Cardiac septum (tissue), 1 donor: ENCODE measurements around the gene THAP3. TPM values are rescaled to one million over a fixed set of nuclear protein-coding genes. Genes with fewer than 3 reads are reported as not detected.

Source experiments
- DNase-seq: peaks from one replicate; pipeline ENCODE4 v3.0.0-alpha.2; 2020; ENCODE audit warnings: low spot score
- intact Hi-C: fragments of 100-400 bp; cut with DNase I; formaldehyde crosslinking; loops from one replicate; pipeline ENCODE4 v1.14.0; 2022
- long read RNA-seq: library from polyadenylated mRNA; unstranded; transcript quantifications from one replicate; pipeline ENCODE4 v2.0.0, GENCODE V29; 2021
- total RNA-seq: library from RNA; stranded (reverse); fragmentation: NEBNext Ultra II Directional; extraction: Animal tissue kit (Norgen Biotek cat#: 25700); gene quantifications from one replicate; pipeline ENCODE4 v1.2.1, GENCODE V29; 2021
- donor health status: DM: no; HTN: no; CAD: no.

The THAP3 gene
- 8.8 TPM for total RNA-seq
- long read RNA-seq, transcript THAP3-202 (5 exons, 1,046 nt), result major isoform, 5 of 25 reads
- long read RNA-seq, partial matches to known transcripts, result 12 of 25 reads
- long read RNA-seq, other reads (novel, unspliced or antisense), result 8 of 25 reads

- DNase-seq, result peak; percentile 95
- intact Hi-C loops, result loop anchor here (2.0 to 5.0 kb wide), 4 partner anchors 24 to 77 kb away; partner anchors contain the start of genes DNAJC11, NOL9, TAS1R1 and ZBTB48
Measured at GRCh38 chr1:6624710-6625583, at the start of gene THAP3. TSS of gene THAP3 (plus strand) at chr1:6624868. CDS start at chr1:6625219, 351 bp downstream.

GRCh38 chr1:6577831-6578525 is 46.7 kb upstream of the THAP3 start:
- intact Hi-C loops, result loop anchor here (2.0 kb wide), 2 partner anchors 23 to 47 kb away; partner anchors contain the start of genes NOL9, TAS1R1 and THAP3
- no peak for DNase-seq

GRCh38 chr1:6578624-6579373 is 45.9 kb upstream of the THAP3 start:
- DNase-seq, result no peak
- intact Hi-C loops, result loop anchor here (2.0 kb wide), 2 partner anchors 24 to 46 kb away; partner anchors contain the start of genes NOL9, TAS1R1 and THAP3

- intact Hi-C loops, result loop anchor here (1.0 to 2.0 kb wide), 3 partner anchors 19 to 45 kb away; partner anchors contain the start of genes NOL9, TAS1R1 and THAP3
- peak; percentile 100 for DNase-seq
Measured at GRCh38 chr1:6579374-6580118, 45.1 kb upstream of the THAP3 start, which contains the start of gene ZBTB48. TSS of gene ZBTB48 (plus strand) at chr1:6579994. CDS start at chr1:6580610, 616 bp downstream.

- intact Hi-C loops, result loop anchor here (1.0 kb wide), 1 partner anchor 18 kb away; no protein-coding TSS in a partner anchor
Measured at GRCh38 chr1:6580119-6580592, 44.5 kb upstream of the THAP3 start.

GRCh38 chr1:6580593-6581409 is 43.9 kb upstream of the THAP3 start:
- no peak for DNase-seq
- intact Hi-C loops, result loop anchor here (1.0 kb wide), 2 partner anchors 18 to 34 kb away; no protein-coding TSS in a partner anchor

More at GRCh38 chr1:6580119-6580592, 44.5 kb upstream of the THAP3 start:
- no peak for DNase-seq

GRCh38 chr1:6581561-6582305 is 42.9 kb upstream of the THAP3 start:
- intact Hi-C loops, result loop anchor here (1.0 kb wide), 1 partner anchor 34 kb away; no protein-coding TSS in a partner anchor
- DNase-seq, result peak; percentile 78

- intact Hi-C loops, result no loop called here
- no peak for DNase-seq
Measured at GRCh38 chr1:6582370-6582769, 42.3 kb upstream of the THAP3 start.

GRCh38 chr1:6584126-6585080 is 40.3 kb upstream of the THAP3 start:
- intact Hi-C loops, result no loop called here
- no peak for DNase-seq

GRCh38 chr1:6585081-6585722 is 39.5 kb upstream of the THAP3 start:
- no peak for DNase-seq
- intact Hi-C loops, result no loop called here

GRCh38 chr1:6585841-6586240 is 38.8 kb upstream of the THAP3 start:
- intact Hi-C loops, result no loop called here
- no peak for DNase-seq

- intact Hi-C loops, result no loop called here
- no peak for DNase-seq
Measured at GRCh38 chr1:6586404-6586816, 38.3 kb upstream of the THAP3 start.

GRCh38 chr1:6587261-6588005 is 37.2 kb upstream of the THAP3 start:
- DNase-seq, result peak; percentile 89
- intact Hi-C loops, result no loop called here

GRCh38 chr1:6588128-6588892 is 36.4 kb upstream of the THAP3 start:
- intact Hi-C loops, result no loop called here
- DNase-seq, result no peak
